ENCODE measurements around the gene CUL9.
A peak's percentile ranks its signal among the peaks of the same experiment; 100 is the strongest.

The CUL9 gene

DNA sequence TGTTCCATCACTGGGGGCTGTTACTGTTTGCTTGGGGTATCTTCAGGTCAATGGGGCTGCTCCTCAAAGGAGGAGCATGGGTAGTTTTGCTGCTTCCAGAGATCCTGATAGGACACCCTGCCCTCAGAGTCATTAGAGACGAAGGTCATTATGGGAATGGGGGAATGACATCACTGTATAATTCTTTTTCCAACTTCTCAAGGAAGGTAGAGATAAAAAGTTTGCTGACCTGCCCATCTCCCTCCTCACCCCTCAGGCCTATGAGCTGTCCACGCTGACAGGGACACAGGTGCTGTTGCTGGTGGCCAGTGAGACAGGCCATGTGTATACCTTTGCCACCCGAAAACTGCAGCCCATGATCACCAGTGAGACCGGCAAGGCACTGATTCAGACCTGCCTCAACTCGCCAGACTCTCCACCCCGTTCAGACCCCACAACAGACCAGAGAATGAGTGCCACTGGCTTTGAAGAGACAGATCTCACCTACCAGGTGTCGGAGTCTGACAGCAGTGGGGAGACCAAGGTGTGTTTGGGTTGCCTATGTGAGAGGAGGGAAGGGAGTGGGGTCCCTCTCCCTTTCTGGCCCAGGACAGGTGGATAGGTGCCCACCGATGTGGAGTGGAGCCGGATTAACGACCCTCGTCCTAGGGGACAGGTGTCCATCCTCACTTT lies 8.3 kb upstream of the CUL9 start:
- no peak for DNase-seq (ENCODE audit: low spot score)

DNA sequence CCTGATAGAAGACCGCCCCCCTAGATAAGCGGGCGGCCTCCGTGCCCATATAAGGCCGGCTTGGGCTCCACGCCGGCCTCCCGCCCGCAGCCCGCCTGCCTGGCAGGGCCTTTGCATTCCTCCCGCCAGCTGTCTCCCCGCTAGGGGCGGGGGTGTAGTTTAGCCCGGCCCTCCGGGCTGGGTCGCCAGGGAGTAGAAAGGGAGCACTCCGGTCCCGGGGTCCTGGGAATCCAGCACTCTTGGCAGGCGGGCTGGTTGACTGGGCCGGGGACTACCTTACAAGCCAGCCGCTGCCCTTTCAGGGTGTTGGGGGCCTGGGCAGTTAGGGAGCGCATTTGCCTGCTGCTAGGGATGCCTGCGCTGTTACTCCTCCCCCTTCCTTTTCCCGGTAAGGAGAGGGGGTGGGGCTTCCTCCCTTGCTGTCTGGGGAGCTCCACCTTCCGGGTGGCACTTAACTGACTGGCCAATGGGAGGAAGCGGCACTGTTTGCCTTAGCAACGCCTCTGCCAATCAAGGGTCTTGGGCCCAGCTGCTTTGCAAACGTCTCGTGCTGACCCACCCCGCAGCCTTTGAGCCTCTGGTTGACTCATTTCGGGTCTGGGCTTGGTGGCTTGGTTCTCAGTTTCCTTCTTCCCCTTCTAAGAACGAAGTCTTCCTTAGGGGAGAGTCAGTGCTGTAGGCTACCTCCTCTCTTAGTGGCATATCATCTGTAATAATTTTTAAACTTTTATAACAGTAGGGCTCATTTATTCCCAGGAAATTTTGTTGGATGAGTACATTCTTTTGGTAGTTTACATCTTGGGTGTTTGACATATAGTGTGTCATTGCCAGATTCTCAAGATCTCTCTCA lies 7.5 kb upstream of the CUL9 start:
- peak; percentile 99 for DNase-seq (ENCODE audit: low spot score)

DNA sequence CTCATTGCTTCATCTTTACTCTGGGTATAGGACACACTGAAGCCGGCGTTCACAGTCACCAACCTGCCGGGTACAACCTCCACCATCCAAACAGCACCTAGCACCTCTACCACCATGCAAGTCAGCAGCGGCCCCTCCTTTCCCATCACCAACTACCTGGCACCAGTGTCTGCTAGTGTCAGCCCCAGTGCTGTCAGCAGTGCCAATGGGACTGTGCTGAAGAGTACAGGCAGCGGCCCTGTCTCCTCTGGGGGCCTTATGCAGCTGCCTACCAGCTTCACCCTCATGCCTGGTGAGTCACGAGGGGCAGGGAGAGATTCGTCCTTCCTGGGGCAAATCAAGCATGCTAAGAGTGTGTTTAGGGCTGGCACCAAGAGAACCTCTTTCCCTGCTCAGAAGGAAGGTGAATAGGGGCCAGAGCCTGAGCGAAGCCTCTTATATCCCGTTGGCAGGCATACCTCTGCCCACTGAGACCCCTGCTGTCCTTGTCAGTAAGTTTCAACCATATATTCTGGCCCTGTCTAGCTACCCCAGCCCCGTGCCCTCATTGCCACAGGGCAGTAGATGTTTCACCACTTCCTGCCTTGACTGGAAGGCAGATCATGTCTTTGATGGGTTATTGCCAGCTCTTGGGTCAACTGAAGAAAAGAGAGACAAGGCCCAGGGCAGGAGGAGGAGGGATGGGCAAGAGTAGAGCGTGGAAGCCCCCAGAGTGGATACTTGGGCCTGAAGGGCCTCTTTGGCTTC lies 6.1 kb upstream of the CUL9 start:
- no peak for DNase-seq (ENCODE audit: low spot score)

DNA sequence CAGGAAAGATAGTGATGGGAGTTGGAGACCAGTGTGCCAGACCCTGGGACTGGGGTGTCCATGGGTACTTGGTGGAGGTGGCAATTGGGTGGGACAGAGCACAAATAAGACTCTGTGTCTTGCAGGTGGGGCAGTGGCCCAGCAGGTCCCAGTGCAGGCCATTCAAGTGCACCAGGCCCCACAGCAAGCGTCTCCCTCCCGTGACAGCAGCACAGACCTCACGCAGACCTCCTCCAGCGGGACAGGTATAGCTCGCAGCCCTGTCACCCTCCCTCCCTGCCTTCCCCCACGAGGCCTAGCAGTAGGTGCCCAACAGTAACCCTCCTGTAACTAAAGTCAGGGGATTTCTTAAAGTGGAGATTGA lies 5.6 kb upstream of the CUL9 start:
- DNase-seq (ENCODE audit: low spot score) = no peak

- DNase-seq (ENCODE audit: low spot score) = no peak
These were observed 3.8 kb upstream of the CUL9 start for GRCh38 chr6:43178150-43178549.

DNA sequence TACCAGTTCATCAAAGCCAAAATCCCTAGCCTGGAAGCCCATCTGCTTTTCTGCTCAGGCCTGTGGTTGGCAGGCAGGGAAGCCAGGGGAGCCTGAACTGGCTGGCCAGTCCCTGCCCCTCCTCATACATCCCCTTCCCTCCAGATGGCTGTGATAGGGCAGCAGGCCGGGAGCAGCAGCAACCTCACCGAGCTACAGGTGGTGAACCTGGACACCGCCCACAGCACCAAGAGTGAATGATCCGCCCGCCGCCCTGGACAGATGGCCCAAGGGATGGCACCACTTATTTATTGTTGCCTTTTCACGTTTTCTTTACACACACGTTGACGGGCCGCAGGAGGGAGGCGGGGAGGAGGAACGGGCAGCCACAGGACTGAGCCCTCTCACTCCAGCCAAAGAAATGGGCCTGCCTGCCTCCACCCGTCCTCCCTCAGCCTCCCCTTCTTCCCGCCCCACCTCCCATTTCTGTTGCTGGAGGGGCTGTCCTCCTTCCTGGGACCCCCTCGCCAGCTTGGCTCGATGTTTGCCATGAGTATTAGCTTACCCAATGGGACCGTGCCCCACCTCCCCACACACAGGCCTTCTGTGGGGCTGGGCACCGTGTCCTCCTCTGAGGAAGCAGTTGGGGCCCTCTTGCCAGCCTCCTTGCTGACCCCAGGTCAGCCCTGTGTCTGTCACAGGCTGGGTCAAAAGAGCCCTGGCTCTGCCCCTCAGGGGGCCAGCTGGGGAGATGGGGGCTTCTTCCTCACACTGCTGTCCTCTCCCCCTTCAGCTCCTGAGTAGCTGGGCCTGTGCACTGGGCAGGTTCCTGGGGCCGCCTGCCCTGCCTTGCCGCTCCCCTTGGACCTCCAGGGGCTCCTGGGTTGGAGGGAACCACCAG lies 2.8 kb upstream of the CUL9 start:
- DNase-seq (ENCODE audit: low spot score) = no peak

- no peak for DNase-seq (ENCODE audit: low spot score)
These were observed 1.9 kb upstream of the CUL9 start for GRCh38 chr6:43180058-43180457.

DNA sequence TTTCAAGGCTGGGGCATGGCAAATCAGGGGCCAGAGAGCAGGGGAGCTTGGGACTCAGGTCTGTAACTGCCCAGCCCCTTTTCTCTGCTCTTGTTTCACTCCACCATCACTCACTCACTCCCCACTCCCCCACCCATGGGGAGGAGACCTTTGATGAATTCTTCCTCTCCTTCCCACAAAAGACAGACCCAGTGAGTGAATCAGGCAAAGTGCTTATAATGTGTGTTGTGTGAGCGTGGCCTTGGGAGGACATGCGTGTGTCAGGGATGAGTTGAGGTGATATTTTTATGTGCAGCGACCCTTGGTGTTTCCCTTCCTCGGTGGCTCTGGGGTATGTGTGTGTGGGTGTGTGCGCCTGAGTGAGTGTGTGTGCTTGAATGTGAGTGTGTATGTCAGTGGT lies 1.0 kb upstream of the CUL9 start:
- no peak for DNase-seq (ENCODE audit: low spot score)

DNA sequence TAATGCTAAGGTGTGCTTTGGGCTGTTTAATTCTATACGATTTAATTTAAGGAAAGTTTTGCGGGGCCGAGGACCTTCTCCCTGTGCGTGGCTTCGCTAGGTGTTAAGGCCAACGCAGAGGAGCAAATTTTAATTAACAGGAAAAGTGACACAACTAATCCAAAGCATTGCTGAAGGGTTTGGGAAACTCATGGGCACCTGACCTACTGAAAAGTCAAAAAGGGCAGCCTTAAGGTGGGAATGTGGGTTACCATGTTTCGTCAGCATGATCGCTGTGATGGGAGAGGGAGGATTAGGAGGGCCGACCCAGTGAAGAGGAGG lies 415 bp upstream of the CUL9 start:
- DNase-seq (ENCODE audit: low spot score) = no peak

- DNase-seq (ENCODE audit: low spot score) = no peak
These were observed 1.4 kb downstream of the CUL9 start for GRCh38 chr6:43183441-43183840.

DNA sequence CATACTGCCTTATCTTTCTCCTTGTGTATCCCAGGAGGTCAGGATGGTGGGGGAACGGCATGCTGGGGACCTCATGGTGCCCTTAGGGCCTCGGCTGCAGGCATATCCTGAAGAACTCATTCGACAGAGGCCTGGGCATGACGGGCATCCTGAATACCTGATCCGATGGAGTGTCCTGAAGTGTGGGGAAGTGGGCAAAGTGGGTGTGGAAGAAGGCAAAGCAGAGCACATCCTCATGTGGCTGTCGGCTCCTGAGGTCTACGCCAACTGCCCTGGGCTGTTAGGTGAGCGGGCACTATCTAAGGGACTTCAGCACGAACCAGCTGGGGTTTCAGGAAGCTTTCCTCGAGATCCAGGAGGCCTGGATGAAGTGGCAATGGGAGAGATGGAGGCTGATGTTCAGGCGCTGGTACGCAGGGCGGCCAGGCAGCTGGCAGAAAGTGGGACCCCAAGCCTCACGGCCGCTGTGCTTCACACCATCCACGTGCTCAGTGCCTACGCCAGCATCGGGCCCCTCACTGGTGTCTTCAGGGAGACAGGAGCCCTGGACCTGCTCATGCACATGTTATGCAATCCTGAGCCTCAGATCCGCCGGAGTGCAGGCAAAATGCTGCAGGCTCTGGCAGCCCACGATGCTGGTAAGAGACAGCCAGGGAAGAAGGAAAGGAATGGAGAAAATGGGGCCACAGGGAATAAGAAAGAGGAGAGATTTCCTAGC lies 2.4 kb downstream of the CUL9 start:
- no peak for DNase-seq (ENCODE audit: low spot score)

GRCh38 chr6:43185391-43185985 lies 3.5 kb downstream of the CUL9 start:
- DNase-seq (ENCODE audit: low spot score) = no peak

- no peak for DNase-seq (ENCODE audit: low spot score)
These were observed 4.0 kb downstream of the CUL9 start for GRCh38 chr6:43186019-43186418.

GRCh38 chr6:43186706-43187105 lies 4.7 kb downstream of the CUL9 start:
- no peak for DNase-seq (ENCODE audit: low spot score)

GRCh38 chr6:43187821-43188220 lies 5.8 kb downstream of the CUL9 start:
- no peak for DNase-seq (ENCODE audit: low spot score)

DNA sequence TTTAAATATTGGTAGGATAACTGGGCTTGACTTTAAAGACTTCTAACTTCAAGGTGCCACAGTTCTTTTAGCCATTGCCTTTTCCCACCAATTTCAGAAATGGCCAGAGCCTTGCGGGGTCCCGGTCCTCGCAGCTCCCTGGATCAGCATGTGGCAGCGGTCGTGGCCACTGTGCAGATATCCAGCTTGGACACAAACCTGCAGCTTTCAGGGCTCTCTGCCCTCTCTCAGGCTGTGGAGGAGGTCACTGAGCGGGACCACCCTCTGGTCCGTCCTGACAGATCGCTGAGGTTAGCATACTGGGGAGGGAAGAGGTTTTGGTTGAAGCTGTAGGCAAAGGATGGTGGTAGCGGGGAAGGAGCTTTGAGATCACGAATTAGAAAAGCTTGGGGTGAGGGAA lies 6.4 kb downstream of the CUL9 start:
- DNase-seq (ENCODE audit: low spot score) = no peak

GRCh38 chr6:43189776-43190304 lies 7.8 kb downstream of the CUL9 start:
- no peak for DNase-seq (ENCODE audit: low spot score)

DNA sequence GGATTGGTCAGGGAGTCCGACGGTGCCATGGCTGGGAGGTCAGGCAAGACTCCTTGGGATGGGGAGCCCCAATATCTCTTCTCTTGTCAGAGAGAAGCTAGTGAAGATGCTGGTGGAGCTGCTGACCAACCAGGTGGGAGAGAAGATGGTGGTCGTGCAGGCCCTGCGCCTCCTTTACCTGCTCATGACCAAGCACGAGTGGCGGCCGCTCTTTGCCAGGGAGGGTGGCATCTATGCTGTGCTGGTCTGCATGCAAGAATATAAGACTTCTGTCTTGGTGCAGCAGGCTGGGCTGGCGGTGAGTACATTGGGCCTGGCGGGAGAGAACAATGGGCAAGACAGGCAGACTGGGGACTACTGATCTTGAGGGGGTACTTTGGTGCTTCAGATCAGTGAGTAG lies 10.9 kb downstream of the CUL9 start:
- no peak for DNase-seq (ENCODE audit: low spot score)

DNA sequence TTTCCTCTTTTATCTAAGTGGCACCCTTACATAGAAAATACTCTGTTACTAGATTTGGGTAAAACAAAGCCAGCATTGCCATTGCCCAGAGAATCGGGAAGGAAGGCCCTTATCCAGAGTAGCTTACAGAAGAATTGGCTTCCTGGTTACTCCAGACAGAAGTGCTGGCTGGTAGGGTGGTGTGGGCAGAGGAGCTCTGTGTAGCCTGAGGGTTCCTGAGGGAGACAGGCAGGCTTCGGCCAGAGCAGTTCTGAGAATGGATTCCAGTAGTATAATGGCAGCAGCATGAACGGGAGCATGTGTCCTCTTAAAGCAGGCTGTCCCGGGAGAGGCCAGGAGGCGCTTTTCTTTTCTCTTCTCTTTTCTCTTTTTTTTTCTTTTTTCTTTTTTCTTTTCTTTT lies 11.9 kb downstream of the CUL9 start:
- DNase-seq (ENCODE audit: low spot score) = no peak

- DNase-seq (ENCODE audit: low spot score) = no peak
These were observed 14.3 kb downstream of the CUL9 start for GRCh38 chr6:43196337-43196736.

DNA sequence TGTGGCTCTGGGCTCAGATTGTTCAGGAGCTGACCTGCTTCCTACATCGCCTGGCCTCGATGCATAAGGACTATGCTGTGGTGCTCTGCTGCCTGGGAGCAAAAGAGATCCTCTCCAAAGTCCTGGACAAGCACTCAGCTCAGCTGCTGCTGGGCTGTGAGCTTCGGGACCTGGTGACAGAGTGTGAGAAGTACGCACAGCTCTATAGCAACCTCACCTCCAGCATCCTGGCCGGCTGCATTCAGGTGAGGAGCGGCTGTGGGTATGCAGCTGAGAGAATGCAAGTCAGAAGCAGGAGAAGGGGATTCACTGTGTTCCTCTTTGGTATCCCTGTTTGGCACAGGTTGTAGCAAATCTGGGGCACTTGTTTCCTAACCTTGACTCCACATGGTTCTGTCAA lies 17.9 kb downstream of the CUL9 start:
- DNase-seq (ENCODE audit: low spot score) = no peak
